Astrocyte (in vitro differentiated cells and primary cell): ENCODE results near the gene EMX1. TPM values are rescaled to one million over a fixed set of nuclear protein-coding genes. Genes with fewer than 3 reads are reported as not detected.

Experiments
- DNase-seq: peaks from one replicate; pipeline ENCODE4 v3.0.0-alpha.2; 2010; ENCODE audit warnings: low read depth
- FAIRE-seq: peaks from 2 replicates; lab custom pipeline; 2011; peaks lifted over from hg19 to GRCh38; lab: Jason Lieb, UNC
- H2AFZ ChIP-seq: 2 replicates; pipeline ENCODE4 v1.6.0; 2012; ENCODE audit warnings: low read depth, low read length, inconsistent platforms
- H3K27ac ChIP-seq: 2 replicates; pipeline ENCODE4 v1.5.1; 2011; ENCODE audit warnings: low read depth, low read length, inconsistent platforms
- H3K27me3 ChIP-seq: 2 replicates; pipeline ENCODE4 v1.6.0; 2011; ENCODE audit warnings: low read length, inconsistent platforms; ENCODE audit not compliant: insufficient read depth
- H3K36me3 ChIP-seq: 2 replicates; pipeline ENCODE4 v1.5.1; 2011; ENCODE audit warnings: low read length, inconsistent platforms; ENCODE audit not compliant: insufficient read depth
- H3K4me1 ChIP-seq: 2 replicates; pipeline ENCODE4 v1.5.1; 2011; ENCODE audit warnings: low read length, inconsistent platforms; ENCODE audit not compliant: insufficient read depth
- H3K4me2 ChIP-seq: 2 replicates; pipeline ENCODE4 v1.6.0; 2012; ENCODE audit warnings: low read length, inconsistent platforms
- H3K4me3 ChIP-seq: 2 replicates; pipeline ENCODE4 v1.5.1; 2011; ENCODE audit warnings: low read depth, mild to moderate bottlenecking, low read length, inconsistent platforms; ENCODE audit not compliant: insufficient read depth
- H3K79me2 ChIP-seq: 2 replicates; pipeline ENCODE4 v1.6.0; 2012; ENCODE audit warnings: mild to moderate bottlenecking, low read length, inconsistent platforms; ENCODE audit not compliant: insufficient read depth
- H3K9ac ChIP-seq: 2 replicates; pipeline ENCODE4 v1.6.0; 2012; ENCODE audit warnings: mild to moderate bottlenecking, low read length, inconsistent platforms
- H3K9me3 ChIP-seq: 2 replicates; pipeline ENCODE4 v1.5.1; 2012; ENCODE audit warnings: low read depth, mild to moderate bottlenecking, low read length, inconsistent platforms; ENCODE audit not compliant: insufficient read depth
- H4K20me1 ChIP-seq: 2 replicates; pipeline ENCODE4 v1.6.0; 2012; ENCODE audit warnings: low read length, inconsistent platforms; ENCODE audit not compliant: insufficient read depth
- H3K27ac Mint-ChIP-seq: one replicate; pipeline ENCODE4 v1.8.0; 2021; ENCODE audit warnings: mild to moderate bottlenecking, mixed read lengths; ENCODE audit not compliant: unreplicated experiment
- H3K27me3 Mint-ChIP-seq: one replicate; pipeline ENCODE4 v1.8.0; 2021; ENCODE audit warnings: low read depth, mixed read lengths; ENCODE audit not compliant: unreplicated experiment
- H3K36me3 Mint-ChIP-seq: one replicate; pipeline ENCODE4 v1.8.0; 2021; ENCODE audit warnings: low read depth, mixed read lengths; ENCODE audit not compliant: unreplicated experiment
- H3K4me1 Mint-ChIP-seq: one replicate; pipeline ENCODE4 v1.8.0; 2021; ENCODE audit warnings: low read depth, mixed read lengths; ENCODE audit not compliant: unreplicated experiment
- H3K4me3 Mint-ChIP-seq: one replicate; pipeline ENCODE4 v1.8.0; 2021; ENCODE audit warnings: mild to moderate bottlenecking, moderate library complexity, mixed read lengths; ENCODE audit not compliant: unreplicated experiment
- H3K9me3 Mint-ChIP-seq: one replicate; pipeline ENCODE4 v1.8.0; 2021; ENCODE audit warnings: mild to moderate bottlenecking, mixed read lengths; ENCODE audit not compliant: unreplicated experiment
- EZH2 ChIP-seq: IDR thresholded peaks from 2 replicates; pipeline ENCODE4 v1.6.1; 2012; ENCODE audit warnings: mild to moderate bottlenecking, low read length, inconsistent platforms; ENCODE audit not compliant: insufficient read depth
- total RNA-seq: library from RNA; stranded (reverse); gene quantifications from 2 replicates; pipeline ENCODE4 v1.2.1, GENCODE V29; 2021
- TF ChIP-seq, protein P1 (sequence below): IDR thresholded peaks from 2 replicates; pipeline ENCODE4 v1.5.1; 2011; ENCODE audit warnings: low read depth, mild to moderate bottlenecking, inconsistent platforms, low read length, moderate library complexity; ENCODE audit not compliant: insufficient read depth

Gene EMX1
- total RNA-seq, 1 donor from 2014 or later = 0.48 TPM

DNA sequence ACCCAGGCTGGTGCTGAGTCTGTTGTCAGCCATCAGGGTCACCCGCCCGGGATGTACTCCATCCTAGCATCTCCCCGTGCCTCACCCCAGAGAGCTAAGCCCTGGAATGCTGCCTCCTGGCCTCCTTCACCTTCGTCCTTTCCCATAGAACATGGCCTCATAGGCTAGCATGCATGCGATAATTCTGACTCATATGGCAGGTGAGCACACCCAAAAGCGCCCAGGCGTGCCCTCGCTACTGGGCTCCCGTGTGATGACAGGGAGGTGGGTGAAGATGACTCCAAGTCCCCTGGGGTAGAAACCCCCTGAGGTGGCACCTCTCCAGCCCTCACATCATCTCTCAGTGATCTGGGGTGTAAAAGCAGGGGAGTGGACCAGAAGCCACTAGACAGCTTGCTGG, 22.8 kb upstream of the EMX1 start:
- peaks cover 19% of the 10 kb centered on the region for H3K36me3 Mint-ChIP-seq
- H3K4me1 Mint-ChIP-seq = peaks cover 10% of the 10 kb centered on the region
- Histone ChIP-seq H3K9ac (no peak overlapping the region), H3K79me2 (no peaks in the 10 kb centered on the region), H3K4me2 (no peak overlapping the region), H3K9me3 (no peaks in the 10 kb centered on the region), H3K4me1 (peaks cover 7% of the 10 kb centered on the region), H3K27me3 (peaks cover 21% of the 10 kb centered on the region), H3K27ac (no peak overlapping the region), H3K36me3 (no peaks in the 10 kb centered on the region), H4K20me1 (peaks cover 3% of the 10 kb centered on the region), H3K4me3 (no peak overlapping the region), H2AFZ (no peak overlapping the region)
- peaks cover 41% of the 10 kb centered on the region for H3K27me3 Mint-ChIP-seq
- no peak for FAIRE-seq
- TF ChIP-seq, protein P1, sequence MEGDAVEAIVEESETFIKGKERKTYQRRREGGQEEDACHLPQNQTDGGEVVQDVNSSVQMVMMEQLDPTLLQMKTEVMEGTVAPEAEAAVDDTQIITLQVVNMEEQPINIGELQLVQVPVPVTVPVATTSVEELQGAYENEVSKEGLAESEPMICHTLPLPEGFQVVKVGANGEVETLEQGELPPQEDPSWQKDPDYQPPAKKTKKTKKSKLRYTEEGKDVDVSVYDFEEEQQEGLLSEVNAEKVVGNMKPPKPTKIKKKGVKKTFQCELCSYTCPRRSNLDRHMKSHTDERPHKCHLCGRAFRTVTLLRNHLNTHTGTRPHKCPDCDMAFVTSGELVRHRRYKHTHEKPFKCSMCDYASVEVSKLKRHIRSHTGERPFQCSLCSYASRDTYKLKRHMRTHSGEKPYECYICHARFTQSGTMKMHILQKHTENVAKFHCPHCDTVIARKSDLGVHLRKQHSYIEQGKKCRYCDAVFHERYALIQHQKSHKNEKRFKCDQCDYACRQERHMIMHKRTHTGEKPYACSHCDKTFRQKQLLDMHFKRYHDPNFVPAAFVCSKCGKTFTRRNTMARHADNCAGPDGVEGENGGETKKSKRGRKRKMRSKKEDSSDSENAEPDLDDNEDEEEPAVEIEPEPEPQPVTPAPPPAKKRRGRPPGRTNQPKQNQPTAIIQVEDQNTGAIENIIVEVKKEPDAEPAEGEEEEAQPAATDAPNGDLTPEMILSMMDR = no peak
- no peak for TF ChIP-seq EZH2
- no peaks in the 10 kb centered on the region for H3K9me3 Mint-ChIP-seq
- no peak for DNase-seq
- H3K27ac Mint-ChIP-seq = no peak overlapping the region
- H3K4me3 Mint-ChIP-seq = no peak overlapping the region

DNA sequence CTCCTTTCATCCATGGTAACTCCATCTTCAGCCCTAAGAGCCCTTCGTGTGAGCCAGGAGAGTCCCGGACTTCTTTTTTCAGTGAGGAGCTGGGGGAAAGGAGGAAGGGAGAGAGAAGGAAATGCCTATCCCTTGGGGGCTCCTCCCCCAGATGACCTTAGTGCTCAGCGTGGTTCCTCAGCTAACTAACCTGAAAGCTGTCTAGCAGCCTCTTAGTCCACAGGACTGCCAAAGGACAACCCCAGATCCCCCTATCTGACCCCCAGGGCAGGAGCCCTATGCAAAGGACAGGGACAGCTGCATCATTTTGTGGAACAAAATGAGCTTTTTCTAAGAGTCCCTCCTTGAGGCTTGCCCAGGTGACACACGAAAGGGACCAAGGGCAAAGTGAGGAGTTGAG, 22.2 kb upstream of the EMX1 start:
- H3K27ac Mint-ChIP-seq = no peak overlapping the region
- Histone ChIP-seq H3K4me1 (peaks cover 7% of the 10 kb centered on the region), H3K9ac (no peak overlapping the region), H3K4me3 (no peak overlapping the region), H3K27ac (no peak overlapping the region), H3K79me2 (no peaks in the 10 kb centered on the region), H3K9me3 (no peaks in the 10 kb centered on the region), H3K36me3 (no peaks in the 10 kb centered on the region), H4K20me1 (peaks cover 3% of the 10 kb centered on the region), H3K4me2 (no peak overlapping the region), H2AFZ (no peak overlapping the region), H3K27me3 (peaks cover 22% of the 10 kb centered on the region)
- peaks cover 14% of the 10 kb centered on the region for H3K36me3 Mint-ChIP-seq
- H3K4me1 Mint-ChIP-seq = peaks cover 10% of the 10 kb centered on the region
- TF ChIP-seq, protein P1 = no peak
- TF ChIP-seq EZH2 = no peak
- DNase-seq = no peak
- peaks cover 42% of the 10 kb centered on the region for H3K27me3 Mint-ChIP-seq
- no peak overlapping the region for H3K4me3 Mint-ChIP-seq
- no peaks in the 10 kb centered on the region for H3K9me3 Mint-ChIP-seq
- FAIRE-seq = no peak

DNA sequence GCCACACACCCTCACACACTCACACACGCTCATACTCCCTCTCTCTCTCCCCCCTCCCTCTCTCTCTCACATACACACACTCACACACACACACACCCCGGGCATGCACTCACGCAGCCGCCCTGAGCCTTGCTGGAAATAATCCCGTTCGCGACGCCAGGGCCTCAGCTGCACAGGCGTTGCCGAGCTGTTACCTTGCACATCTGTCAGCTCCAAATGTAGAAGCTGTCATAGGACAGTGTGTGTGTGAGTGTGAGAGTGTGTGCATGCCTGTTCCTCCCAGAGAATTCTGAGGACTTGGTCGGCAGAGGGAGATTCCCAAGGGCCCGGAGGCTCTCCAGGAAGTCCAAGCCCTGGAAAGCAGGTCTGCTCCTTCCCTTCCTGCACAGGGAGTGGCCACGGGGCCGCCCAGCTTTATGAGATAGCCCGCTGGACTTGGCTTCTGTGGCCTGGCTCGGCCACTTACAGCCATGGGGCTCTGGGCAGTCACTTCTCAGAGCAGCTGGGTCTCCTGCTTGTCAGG, 21.5 kb upstream of the EMX1 start:
- no peaks in the 10 kb centered on the region for H3K36me3 ChIP-seq
- H3K9me3 ChIP-seq = no peaks in the 10 kb centered on the region
- TF ChIP-seq, protein P1 = no peak
- no peak for TF ChIP-seq EZH2
- peaks cover 48% of the 10 kb centered on the region for H3K27me3 Mint-ChIP-seq
- no peak overlapping the region for H3K27ac ChIP-seq
- peak overlapping the region; percentile 70 for H2AFZ ChIP-seq
- peaks cover 11% of the 10 kb centered on the region for H3K36me3 Mint-ChIP-seq
- FAIRE-seq (no peak), DNase-seq (peak; percentile 53)
- no peaks in the 10 kb centered on the region for H3K79me2 ChIP-seq
- peaks cover 10% of the 10 kb centered on the region for H3K4me1 Mint-ChIP-seq
- H3K9ac ChIP-seq = no peak overlapping the region
- H3K4me1 ChIP-seq = peaks cover 7% of the 10 kb centered on the region
- no peak overlapping the region for H3K27ac Mint-ChIP-seq
- H3K4me3 Mint-ChIP-seq = no peak overlapping the region
- peaks cover 3% of the 10 kb centered on the region for H4K20me1 ChIP-seq
- H3K9me3 Mint-ChIP-seq = no peaks in the 10 kb centered on the region
- H3K4me3 ChIP-seq = no peak overlapping the region
- H3K4me2 ChIP-seq = peak overlapping the region; percentile 53
- peaks cover 25% of the 10 kb centered on the region for H3K27me3 ChIP-seq
